ENCODE results near the gene DDOST.

The DDOST gene

DNA sequence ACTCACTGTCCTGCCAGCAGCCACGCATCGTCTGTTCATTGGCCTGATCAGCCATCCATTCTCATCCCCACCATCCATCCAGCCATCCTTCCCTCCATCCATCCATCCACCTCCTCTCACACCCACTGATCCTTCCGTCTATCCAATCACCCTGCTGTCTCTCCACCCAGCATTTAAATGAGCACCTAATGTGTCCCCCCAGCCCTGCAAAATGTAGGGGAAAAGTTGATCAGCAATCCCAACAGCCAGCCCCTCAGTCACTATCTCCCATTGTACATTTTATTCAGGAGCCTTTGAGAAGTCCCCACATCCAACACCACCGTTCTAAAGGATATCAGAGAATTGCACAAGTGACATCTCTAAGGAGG, 11.1 kb upstream of the DDOST start:
- peak overlapping the region; percentile 4 for H3K27ac Mint-ChIP-seq
- H3K27me3 Mint-ChIP-seq (ENCODE audit: low read depth, poor library complexity): peaks cover 9% of the 10 kb centered on the region
- no peaks in the 10 kb centered on the region for H3K9me3 Mint-ChIP-seq
- no peaks in the 10 kb centered on the region for H3K4me1 Mint-ChIP-seq
- H3K36me3 Mint-ChIP-seq (ENCODE audit: low read depth): no peaks in the 10 kb centered on the region
- no peak overlapping the region for H3K4me3 Mint-ChIP-seq
- DNase-seq: no peak
- TF ChIP-seq, protein P1, sequence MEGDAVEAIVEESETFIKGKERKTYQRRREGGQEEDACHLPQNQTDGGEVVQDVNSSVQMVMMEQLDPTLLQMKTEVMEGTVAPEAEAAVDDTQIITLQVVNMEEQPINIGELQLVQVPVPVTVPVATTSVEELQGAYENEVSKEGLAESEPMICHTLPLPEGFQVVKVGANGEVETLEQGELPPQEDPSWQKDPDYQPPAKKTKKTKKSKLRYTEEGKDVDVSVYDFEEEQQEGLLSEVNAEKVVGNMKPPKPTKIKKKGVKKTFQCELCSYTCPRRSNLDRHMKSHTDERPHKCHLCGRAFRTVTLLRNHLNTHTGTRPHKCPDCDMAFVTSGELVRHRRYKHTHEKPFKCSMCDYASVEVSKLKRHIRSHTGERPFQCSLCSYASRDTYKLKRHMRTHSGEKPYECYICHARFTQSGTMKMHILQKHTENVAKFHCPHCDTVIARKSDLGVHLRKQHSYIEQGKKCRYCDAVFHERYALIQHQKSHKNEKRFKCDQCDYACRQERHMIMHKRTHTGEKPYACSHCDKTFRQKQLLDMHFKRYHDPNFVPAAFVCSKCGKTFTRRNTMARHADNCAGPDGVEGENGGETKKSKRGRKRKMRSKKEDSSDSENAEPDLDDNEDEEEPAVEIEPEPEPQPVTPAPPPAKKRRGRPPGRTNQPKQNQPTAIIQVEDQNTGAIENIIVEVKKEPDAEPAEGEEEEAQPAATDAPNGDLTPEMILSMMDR (IDR thresholded peaks at IDR 0.05): no peak

DNA sequence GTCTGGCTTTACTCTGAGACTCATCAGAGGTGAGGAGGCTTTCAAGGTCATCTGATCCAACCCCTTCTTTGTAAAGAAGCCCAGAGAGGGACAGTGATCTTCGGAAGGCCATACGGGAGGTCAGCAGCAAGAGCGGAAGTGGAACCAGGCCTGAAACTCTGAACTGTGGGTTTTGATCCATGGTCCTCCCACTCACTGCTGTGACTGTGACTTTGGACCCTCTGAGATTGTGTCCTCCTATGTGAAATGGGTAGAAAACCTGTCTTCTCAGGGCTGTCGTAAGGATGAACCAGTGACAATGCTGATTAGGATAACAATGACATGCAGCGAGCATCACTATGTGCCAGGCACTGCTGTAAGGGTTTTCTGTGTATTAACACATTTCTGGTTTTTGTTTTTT, 9.8 kb upstream of the DDOST start:
- Mint-ChIP-seq H3K27ac (no peak overlapping the region), H3K27me3 (ENCODE audit: low read depth, poor library complexity) (peaks cover 6% of the 10 kb centered on the region)
- TF ChIP-seq, protein P1 (IDR thresholded peaks at IDR 0.05): no peak

DNA sequence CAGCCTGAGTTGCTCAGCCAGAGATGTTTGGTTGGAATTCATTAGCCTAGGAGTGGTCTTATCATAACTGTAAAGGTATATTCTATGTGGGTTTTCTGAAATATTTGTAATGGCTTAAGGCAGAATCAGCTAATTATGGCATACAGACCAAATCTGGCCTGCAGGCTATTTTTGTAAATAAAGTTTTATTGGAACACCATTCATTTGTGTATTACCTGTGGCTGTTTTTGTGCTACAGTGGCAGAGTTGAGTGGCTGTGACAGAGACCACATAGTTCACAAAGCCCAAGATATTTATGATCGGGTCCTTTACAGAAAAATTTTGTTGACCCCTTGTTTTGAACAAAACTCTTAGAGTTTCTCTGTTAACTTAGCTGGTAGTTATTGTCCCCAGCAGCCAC, 7.4 kb upstream of the DDOST start:
- Mint-ChIP-seq H3K36me3 (ENCODE audit: low read depth) (no peaks in the 10 kb centered on the region), H3K4me1 (no peaks in the 10 kb centered on the region), H3K9me3 (peaks cover 3% of the 10 kb centered on the region), H3K4me3 (no peak overlapping the region), H3K27ac (no peak overlapping the region), H3K27me3 (ENCODE audit: low read depth, poor library complexity) (peaks cover 6% of the 10 kb centered on the region)
- no peak for DNase-seq
- TF ChIP-seq, protein P1 (IDR thresholded peaks at IDR 0.05): no peak

More for the DNA sequence above, 9.8 kb upstream of the DDOST start:
- Mint-ChIP-seq H3K9me3 (peaks cover 3% of the 10 kb centered on the region), H3K36me3 (ENCODE audit: low read depth) (no peaks in the 10 kb centered on the region), H3K4me1 (no peaks in the 10 kb centered on the region), H3K4me3 (no peak overlapping the region)
- DNase-seq: no peak

DNA sequence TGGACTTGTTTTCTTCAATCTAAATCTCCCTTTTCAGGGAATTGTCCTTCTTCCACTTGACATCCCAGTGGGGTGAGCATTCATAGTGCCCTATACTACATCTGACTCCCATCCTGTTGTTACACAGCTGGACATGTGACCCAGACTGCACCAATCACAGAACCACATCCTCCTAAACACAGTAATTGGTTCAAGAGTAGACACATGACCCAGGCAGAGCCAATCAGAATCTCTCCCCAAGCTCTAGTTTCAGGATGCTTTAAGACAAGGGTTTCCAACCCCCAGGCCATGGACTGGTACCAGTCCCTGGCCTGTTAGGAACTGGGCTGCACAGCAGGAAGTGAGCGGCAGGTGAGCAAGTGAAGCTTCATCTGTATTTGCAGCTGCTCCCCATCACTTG, 5.6 kb upstream of the DDOST start:
- Mint-ChIP-seq H3K36me3 (ENCODE audit: low read depth) (no peaks in the 10 kb centered on the region), H3K27me3 (ENCODE audit: low read depth, poor library complexity) (no peaks in the 10 kb centered on the region), H3K27ac (no peak overlapping the region), H3K9me3 (peaks cover 3% of the 10 kb centered on the region), H3K4me1 (peaks cover 12% of the 10 kb centered on the region), H3K4me3 (no peak overlapping the region)
- no peak for DNase-seq
- TF ChIP-seq, protein P1 (IDR thresholded peaks at IDR 0.05): no peak

DNA sequence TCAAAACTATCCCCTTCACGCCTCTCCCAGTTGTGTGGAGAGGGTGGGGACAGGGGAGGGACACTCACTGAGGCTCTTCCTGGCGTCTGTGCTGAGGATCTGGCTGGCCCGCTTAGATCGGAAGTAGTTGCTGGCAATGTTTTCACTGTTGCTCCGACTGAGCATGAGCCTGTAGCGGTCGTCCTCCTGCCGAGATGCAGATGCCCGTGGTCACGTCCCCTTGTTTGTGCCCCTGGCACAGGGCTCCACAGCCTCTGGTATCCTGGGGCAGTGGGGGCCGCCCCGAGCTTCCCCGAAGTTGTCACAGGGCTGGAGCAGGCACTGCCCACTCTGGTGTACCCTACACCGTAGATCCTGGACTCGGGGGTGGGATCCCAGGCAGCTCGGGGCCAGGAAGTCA, 5.0 kb upstream of the DDOST start:
- no peaks in the 10 kb centered on the region for H3K27me3 Mint-ChIP-seq (ENCODE audit: low read depth, poor library complexity)
- DNase-seq: no peak
- no peaks in the 10 kb centered on the region for H3K36me3 Mint-ChIP-seq (ENCODE audit: low read depth)
- no peak overlapping the region for H3K27ac Mint-ChIP-seq
- H3K9me3 Mint-ChIP-seq: peaks cover 3% of the 10 kb centered on the region
- H3K4me1 Mint-ChIP-seq: peaks cover 13% of the 10 kb centered on the region
- TF ChIP-seq, protein P1 (IDR thresholded peaks at IDR 0.05): no peak
- H3K4me3 Mint-ChIP-seq: no peak overlapping the region

DNA sequence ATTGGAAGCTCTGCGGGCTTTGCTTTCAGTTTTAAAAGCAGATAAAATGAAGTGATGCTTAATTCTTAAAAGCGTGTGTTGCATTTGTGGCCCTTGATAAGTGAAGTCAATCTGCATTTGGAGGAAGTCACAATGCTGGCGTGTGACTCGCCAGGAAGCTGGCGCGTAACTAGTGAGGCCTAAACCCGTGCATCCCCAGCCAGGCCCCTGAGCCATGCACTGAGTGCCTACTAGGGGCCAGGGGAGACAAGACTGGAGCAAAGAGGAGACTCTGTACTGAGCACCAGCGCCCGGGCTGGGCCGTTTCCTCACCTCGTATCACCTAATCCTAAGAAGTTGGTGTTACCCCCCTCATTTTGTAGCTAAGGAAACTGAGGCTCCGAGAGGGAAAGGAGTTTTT, 4.6 kb upstream of the DDOST start:
- TF ChIP-seq, protein P1 (IDR thresholded peaks at IDR 0.05): no peak
- no peaks in the 10 kb centered on the region for H3K36me3 Mint-ChIP-seq (ENCODE audit: low read depth)
- no peak overlapping the region for H3K27ac Mint-ChIP-seq
- no peak overlapping the region for H3K4me3 Mint-ChIP-seq
- H3K27me3 Mint-ChIP-seq (ENCODE audit: low read depth, poor library complexity): no peaks in the 10 kb centered on the region
- peaks cover 14% of the 10 kb centered on the region for H3K4me1 Mint-ChIP-seq
- H3K9me3 Mint-ChIP-seq: peaks cover 3% of the 10 kb centered on the region
- no peak for DNase-seq

Measured in nephron progenitor cell (in vitro differentiated cells).